Upper lobe of left lung (tissue), 4 donors: ENCODE results near the gene PIK3C2A.

Experiments
- POLR2A ChIP-seq, 4 donors: fragments of 450-650 bp; IDR thresholded peaks; one replicate each; pipeline ENCODE4 v1.5.1; 2016 to 2017; ENCODE audit warnings: antibody characterized with exemption in 4 of 4, mild to moderate bottlenecking in 2 of 4
- POLR2AphosphoS5 ChIP-seq, 2 donors: sonication (generic); formaldehyde crosslinking; IDR thresholded peaks; one replicate each; pipeline ENCODE4 v1.5.1; 2017; ENCODE audit warnings: antibody characterized with exemption in 2 of 2
- TF ChIP-seq, protein P1 (sequence below), 6 experiments: fragments of 450-650 bp in 4 of 6; fragments of 200-600 bp in 2 of 6; sonication (generic) in 2 of 6; IDR thresholded peaks; one replicate each; pipeline ENCODE4 v1.5.1; 2016 to 2019; ENCODE audit warnings: antibody characterized with exemption in 6 of 6

DNA sequence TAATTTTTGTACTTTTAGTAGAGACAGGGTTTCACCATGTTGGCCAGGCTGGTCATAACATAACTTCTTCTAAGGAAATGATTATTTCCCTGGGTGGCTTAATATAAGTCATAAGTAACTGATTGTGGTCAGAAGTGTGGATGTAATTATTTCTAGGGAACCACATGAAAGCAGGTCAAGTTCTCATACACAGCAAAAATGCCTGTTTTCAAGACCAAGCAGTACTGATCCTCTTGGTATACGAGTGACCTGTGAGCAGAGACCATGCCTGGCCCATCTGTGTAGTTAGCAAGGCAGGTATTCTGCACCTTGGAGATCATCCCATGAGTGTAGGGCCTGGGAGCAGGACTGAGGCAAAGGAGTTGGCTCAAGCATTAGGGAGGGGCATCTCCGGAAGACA is 36.3 kb upstream of the PIK3C2A start:
- TF ChIP-seq, protein P1, sequence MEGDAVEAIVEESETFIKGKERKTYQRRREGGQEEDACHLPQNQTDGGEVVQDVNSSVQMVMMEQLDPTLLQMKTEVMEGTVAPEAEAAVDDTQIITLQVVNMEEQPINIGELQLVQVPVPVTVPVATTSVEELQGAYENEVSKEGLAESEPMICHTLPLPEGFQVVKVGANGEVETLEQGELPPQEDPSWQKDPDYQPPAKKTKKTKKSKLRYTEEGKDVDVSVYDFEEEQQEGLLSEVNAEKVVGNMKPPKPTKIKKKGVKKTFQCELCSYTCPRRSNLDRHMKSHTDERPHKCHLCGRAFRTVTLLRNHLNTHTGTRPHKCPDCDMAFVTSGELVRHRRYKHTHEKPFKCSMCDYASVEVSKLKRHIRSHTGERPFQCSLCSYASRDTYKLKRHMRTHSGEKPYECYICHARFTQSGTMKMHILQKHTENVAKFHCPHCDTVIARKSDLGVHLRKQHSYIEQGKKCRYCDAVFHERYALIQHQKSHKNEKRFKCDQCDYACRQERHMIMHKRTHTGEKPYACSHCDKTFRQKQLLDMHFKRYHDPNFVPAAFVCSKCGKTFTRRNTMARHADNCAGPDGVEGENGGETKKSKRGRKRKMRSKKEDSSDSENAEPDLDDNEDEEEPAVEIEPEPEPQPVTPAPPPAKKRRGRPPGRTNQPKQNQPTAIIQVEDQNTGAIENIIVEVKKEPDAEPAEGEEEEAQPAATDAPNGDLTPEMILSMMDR (IDR thresholded peaks at IDR 0.05) = no peak
- TF ChIP-seq POLR2A (IDR thresholded peaks at IDR 0.05) (no peak), POLR2AphosphoS5 (IDR thresholded peaks at IDR 0.05) (no peak)
